Suprapubic skin (tissue), 4 donors: Measurements from ENCODE around the gene HECW1.

Experiments
- EP300 ChIP-seq: sonication (generic); formaldehyde crosslinking; IDR thresholded peaks from one replicate; pipeline ENCODE4 v1.6.1; 2017; ENCODE audit warnings: antibody characterized with exemption
- POLR2AphosphoS5 ChIP-seq, 3 donors: sonication (generic); formaldehyde crosslinking; IDR thresholded peaks; one replicate each; pipeline ENCODE4 v1.6.1; 2017; ENCODE audit warnings: antibody characterized with exemption in 3 of 3
- TF ChIP-seq, protein P1 (sequence below), 2 donors: fragments of 200-600 bp in 1 of 2; fragments of 450-650 bp in 1 of 2; sonication (generic) in 1 of 2; IDR thresholded peaks; one replicate each; pipeline ENCODE4 v1.5.1; 2016 to 2019; ENCODE audit warnings: antibody characterized with exemption in 2 of 2, mild to moderate bottlenecking in 1 of 2, moderate library complexity in 1 of 2

- TF ChIP-seq, protein P1, sequence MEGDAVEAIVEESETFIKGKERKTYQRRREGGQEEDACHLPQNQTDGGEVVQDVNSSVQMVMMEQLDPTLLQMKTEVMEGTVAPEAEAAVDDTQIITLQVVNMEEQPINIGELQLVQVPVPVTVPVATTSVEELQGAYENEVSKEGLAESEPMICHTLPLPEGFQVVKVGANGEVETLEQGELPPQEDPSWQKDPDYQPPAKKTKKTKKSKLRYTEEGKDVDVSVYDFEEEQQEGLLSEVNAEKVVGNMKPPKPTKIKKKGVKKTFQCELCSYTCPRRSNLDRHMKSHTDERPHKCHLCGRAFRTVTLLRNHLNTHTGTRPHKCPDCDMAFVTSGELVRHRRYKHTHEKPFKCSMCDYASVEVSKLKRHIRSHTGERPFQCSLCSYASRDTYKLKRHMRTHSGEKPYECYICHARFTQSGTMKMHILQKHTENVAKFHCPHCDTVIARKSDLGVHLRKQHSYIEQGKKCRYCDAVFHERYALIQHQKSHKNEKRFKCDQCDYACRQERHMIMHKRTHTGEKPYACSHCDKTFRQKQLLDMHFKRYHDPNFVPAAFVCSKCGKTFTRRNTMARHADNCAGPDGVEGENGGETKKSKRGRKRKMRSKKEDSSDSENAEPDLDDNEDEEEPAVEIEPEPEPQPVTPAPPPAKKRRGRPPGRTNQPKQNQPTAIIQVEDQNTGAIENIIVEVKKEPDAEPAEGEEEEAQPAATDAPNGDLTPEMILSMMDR (IDR thresholded peaks at IDR 0.05) = no peak
- TF ChIP-seq EP300 (no peak), POLR2AphosphoS5 (IDR thresholded peaks at IDR 0.05) (no peak)
Measured at GRCh38 chr7:43294080-43294630, 181.7 kb downstream of the HECW1 start.
